ENCODE results near the gene EPHB1. TPM values are rescaled to one million over a fixed set of nuclear protein-coding genes. Genes with fewer than 3 reads are reported as not detected.
"Not testable (repeated sequence)": the region's sequence is repeated elsewhere in the genome, so short reads cannot be mapped to it uniquely, and the experiment has no call there.

EPHB1 gene
- total RNA-seq, 1 donor, result 0.36 TPM

- no peaks in the 10 kb centered on the region for H4K20me1 ChIP-seq (ENCODE audit: insufficient read depth, low read length)
- no peak overlapping the region for H3K4me2 ChIP-seq (ENCODE audit: insufficient read depth, low read length)
- H3K79me2 ChIP-seq (ENCODE audit: insufficient read depth, low read length), result no peaks in the 10 kb centered on the region
- no peak overlapping the region for H2AFZ ChIP-seq (ENCODE audit: low read length)
- no peaks in the 10 kb centered on the region for H3K9me3 ChIP-seq (ENCODE audit: low read depth, low read length)
- H3K4me3 ChIP-seq (ENCODE audit: insufficient read depth, low read length), result no peak overlapping the region
- no peaks in the 10 kb centered on the region for H3K36me3 ChIP-seq (ENCODE audit: insufficient read depth, low read length)
- H3K27ac ChIP-seq (ENCODE audit: low read depth, low read length), result no peak overlapping the region
- TF ChIP-seq CTCF (IDR thresholded peaks at IDR 0.05; ENCODE audit: extremely low read depth, low read depth, low read length), result no peak
- H3K4me1 ChIP-seq (ENCODE audit: insufficient read depth, low read length), result no peaks in the 10 kb centered on the region
- no peaks in the 10 kb centered on the region for H3K27me3 ChIP-seq (ENCODE audit: insufficient read depth, low read length)
- no peak for DNase-seq (ENCODE audit: insufficient read length, low spot score, missing footprints)
These were observed 203.8 kb downstream of the EPHB1 start for GRCh38 chr3:134998855-134999254.

DNA sequence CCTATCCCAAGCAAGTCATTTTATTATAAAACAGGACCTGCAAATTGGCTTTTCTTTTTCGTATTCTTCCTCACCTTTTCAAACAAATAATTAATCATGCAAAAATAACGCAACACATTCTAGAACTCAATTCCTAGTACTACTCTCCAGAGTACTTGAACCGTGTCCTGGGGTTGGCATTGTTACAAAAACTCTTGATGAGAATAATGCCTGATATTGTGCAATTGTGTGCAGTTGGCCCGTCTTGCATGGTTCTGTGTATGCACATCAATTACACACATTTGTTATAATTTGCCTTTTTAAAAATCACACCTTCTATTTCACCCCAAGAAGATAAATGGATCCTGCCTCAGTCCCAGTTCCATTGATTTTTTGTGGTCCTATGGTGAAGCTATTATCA, 205.4 kb downstream of the EPHB1 start:
- H3K4me3 ChIP-seq (ENCODE audit: insufficient read depth, low read length), result no peak overlapping the region
- TF ChIP-seq CTCF (IDR thresholded peaks at IDR 0.05; ENCODE audit: extremely low read depth, low read depth, low read length), result no peak
- no peak overlapping the region for H3K27ac ChIP-seq (ENCODE audit: low read depth, low read length)
- no peaks in the 10 kb centered on the region for H3K79me2 ChIP-seq (ENCODE audit: insufficient read depth, low read length)
- no peak overlapping the region for H3K4me2 ChIP-seq (ENCODE audit: insufficient read depth, low read length)
- no peaks in the 10 kb centered on the region for H3K27me3 ChIP-seq (ENCODE audit: insufficient read depth, low read length)
- DNase-seq (ENCODE audit: insufficient read length, low spot score, missing footprints), result no peak
- H4K20me1 ChIP-seq (ENCODE audit: insufficient read depth, low read length), result no peaks in the 10 kb centered on the region
- no peaks in the 10 kb centered on the region for H3K4me1 ChIP-seq (ENCODE audit: insufficient read depth, low read length)
- H2AFZ ChIP-seq (ENCODE audit: low read length), result no peak overlapping the region
- no peaks in the 10 kb centered on the region for H3K9me3 ChIP-seq (ENCODE audit: low read depth, low read length)
- H3K36me3 ChIP-seq (ENCODE audit: insufficient read depth, low read length), result no peaks in the 10 kb centered on the region

DNA sequence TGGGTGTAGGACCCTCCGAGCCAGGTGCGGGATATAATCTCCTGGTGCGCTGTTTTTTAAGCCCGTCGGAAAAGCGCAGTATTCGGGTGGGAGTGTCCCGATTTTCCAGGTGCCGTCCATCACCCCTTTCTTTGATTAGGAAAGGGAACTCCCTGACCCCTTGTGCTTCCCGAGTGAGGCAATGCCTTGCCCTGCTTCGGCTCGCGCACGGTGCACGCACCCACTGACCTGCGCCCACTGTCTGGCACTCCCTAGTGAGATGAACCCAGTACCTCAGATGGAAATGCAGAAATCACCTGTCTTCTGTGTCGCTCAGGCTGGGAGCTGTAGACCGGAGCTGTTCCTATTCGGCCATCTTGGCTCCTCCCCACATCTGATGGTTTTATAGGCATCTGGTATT, 210.6 kb downstream of the EPHB1 start:
- H3K9me3 ChIP-seq (ENCODE audit: low read depth, low read length); H3K4me2 ChIP-seq (ENCODE audit: insufficient read depth, low read length); DNase-seq (ENCODE audit: insufficient read length, low spot score, missing footprints); H4K20me1 ChIP-seq (ENCODE audit: insufficient read depth, low read length); H3K4me3 ChIP-seq (ENCODE audit: insufficient read depth, low read length); H3K4me1 ChIP-seq (ENCODE audit: insufficient read depth, low read length); H3K79me2 ChIP-seq (ENCODE audit: insufficient read depth, low read length); H3K27ac ChIP-seq (ENCODE audit: low read depth, low read length); H2AFZ ChIP-seq (ENCODE audit: low read length); H3K36me3 ChIP-seq (ENCODE audit: insufficient read depth, low read length); H3K27me3 ChIP-seq (ENCODE audit: insufficient read depth, low read length): not testable (repeated sequence)

- Histone ChIP-seq H3K79me2 (ENCODE audit: insufficient read depth, low read length) (no peaks in the 10 kb centered on the region), H3K36me3 (ENCODE audit: insufficient read depth, low read length) (no peaks in the 10 kb centered on the region), H4K20me1 (ENCODE audit: insufficient read depth, low read length) (no peaks in the 10 kb centered on the region), H2AFZ (ENCODE audit: low read length) (no peak overlapping the region), H3K4me3 (ENCODE audit: insufficient read depth, low read length) (no peak overlapping the region), H3K27me3 (ENCODE audit: insufficient read depth, low read length) (no peaks in the 10 kb centered on the region), H3K4me2 (ENCODE audit: insufficient read depth, low read length) (no peak overlapping the region), H3K27ac (ENCODE audit: low read depth, low read length) (no peak overlapping the region), H3K4me1 (ENCODE audit: insufficient read depth, low read length) (no peaks in the 10 kb centered on the region), H3K9me3 (ENCODE audit: low read depth, low read length) (no peaks in the 10 kb centered on the region)
- DNase-seq (ENCODE audit: insufficient read length, low spot score, missing footprints), result no peak
- TF ChIP-seq CTCF (IDR thresholded peaks at IDR 0.05; ENCODE audit: extremely low read depth, low read depth, low read length), result no peak
These were observed 212.5 kb downstream of the EPHB1 start for GRCh38 chr3:135007607-135008006.

DNA sequence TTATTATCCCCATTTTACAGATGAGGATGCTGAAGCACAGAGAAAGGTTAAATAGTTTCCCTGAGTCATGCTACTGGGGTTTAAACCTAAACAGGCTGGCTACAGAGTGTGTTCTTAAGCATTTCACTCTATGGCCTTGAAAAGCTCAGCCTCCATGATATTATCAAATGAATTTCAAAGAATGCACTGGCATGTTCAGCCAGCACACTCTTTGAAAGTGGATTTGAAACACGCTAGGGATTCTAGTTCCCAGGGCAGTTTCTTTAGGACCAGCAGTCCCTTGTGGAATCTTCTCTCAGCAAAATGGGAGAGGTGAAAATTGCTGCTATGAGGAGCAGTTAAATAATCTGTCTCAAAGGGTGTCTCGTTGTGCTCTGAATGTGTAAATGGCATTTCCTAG, 213.3 kb downstream of the EPHB1 start:
- Histone ChIP-seq H3K4me3 (ENCODE audit: insufficient read depth, low read length) (no peak overlapping the region), H3K36me3 (ENCODE audit: insufficient read depth, low read length) (no peaks in the 10 kb centered on the region), H3K4me1 (ENCODE audit: insufficient read depth, low read length) (no peaks in the 10 kb centered on the region), H3K79me2 (ENCODE audit: insufficient read depth, low read length) (no peaks in the 10 kb centered on the region), H2AFZ (ENCODE audit: low read length) (no peak overlapping the region), H3K27ac (ENCODE audit: low read depth, low read length) (no peak overlapping the region), H3K27me3 (ENCODE audit: insufficient read depth, low read length) (no peaks in the 10 kb centered on the region), H4K20me1 (ENCODE audit: insufficient read depth, low read length) (no peaks in the 10 kb centered on the region), H3K9me3 (ENCODE audit: low read depth, low read length) (no peaks in the 10 kb centered on the region), H3K4me2 (ENCODE audit: insufficient read depth, low read length) (no peak overlapping the region)
- no peak for DNase-seq (ENCODE audit: insufficient read length, low spot score, missing footprints)
- no peak for TF ChIP-seq CTCF (IDR thresholded peaks at IDR 0.05; ENCODE audit: extremely low read depth, low read depth, low read length)

All from osteoblast (primary cell).